Measurements from ENCODE around the gene EPS8L2.
"Not testable (repeated sequence)": the region's sequence is repeated elsewhere in the genome, so short reads cannot be mapped to it uniquely, and the experiment has no call there.

Gene EPS8L2

GRCh38 chr11:729492-730074 lies 23.6 kb downstream of the EPS8L2 start:
- TF ChIP-seq CTCF (IDR thresholded peaks at IDR 0.05; ENCODE audit: control insufficient read depth, insufficient read depth, low read depth, low read length, missing control alignments), result no peak
- no peak overlapping the region for H3K4me3 ChIP-seq (ENCODE audit: control insufficient read depth, low read depth, low read length)
- DNase-seq (ENCODE audit: low read depth), result no peak

GRCh38 chr11:733072-733471 lies 27.0 kb downstream of the EPS8L2 start:
- no peak for DNase-seq (ENCODE audit: low read depth)
- H3K4me3 ChIP-seq (ENCODE audit: control insufficient read depth, low read depth, low read length), result no peak overlapping the region
- TF ChIP-seq CTCF (IDR thresholded peaks at IDR 0.05; ENCODE audit: control insufficient read depth, insufficient read depth, low read depth, low read length, missing control alignments), result no peak

GRCh38 chr11:734541-734940 lies 28.5 kb downstream of the EPS8L2 start:
- H3K4me3 ChIP-seq (ENCODE audit: control insufficient read depth, low read depth, low read length); DNase-seq (ENCODE audit: low read depth): not testable (repeated sequence)

- no peak overlapping the region for H3K4me3 ChIP-seq (ENCODE audit: control insufficient read depth, low read depth, low read length)
- TF ChIP-seq CTCF (IDR thresholded peaks at IDR 0.05; ENCODE audit: control insufficient read depth, insufficient read depth, low read depth, low read length, missing control alignments), result no peak
- DNase-seq (ENCODE audit: low read depth), result no peak
Observed at GRCh38 chr11:737366-737765, 31.3 kb downstream of the EPS8L2 start.

- not testable (repeated sequence) for DNase-seq (ENCODE audit: low read depth); H3K4me3 ChIP-seq (ENCODE audit: control insufficient read depth, low read depth, low read length)
Observed at GRCh38 chr11:737899-738298, 31.9 kb downstream of the EPS8L2 start.

- no peak for DNase-seq (ENCODE audit: low read depth)
- no peak overlapping the region for H3K4me3 ChIP-seq (ENCODE audit: control insufficient read depth, low read depth, low read length)
- TF ChIP-seq CTCF (IDR thresholded peaks at IDR 0.05; ENCODE audit: control insufficient read depth, insufficient read depth, low read depth, low read length, missing control alignments), result no peak
Observed at GRCh38 chr11:742156-742546, 36.1 kb downstream of the EPS8L2 start.

- no peak for DNase-seq (ENCODE audit: low read depth)
- H3K4me3 ChIP-seq (ENCODE audit: control insufficient read depth, low read depth, low read length), result no peak overlapping the region
- no peak for TF ChIP-seq CTCF (IDR thresholded peaks at IDR 0.05; ENCODE audit: control insufficient read depth, insufficient read depth, low read depth, low read length, missing control alignments)
Observed at GRCh38 chr11:742571-743201, 36.7 kb downstream of the EPS8L2 start.

GRCh38 chr11:745428-745827 lies 39.4 kb downstream of the EPS8L2 start:
- no peak for DNase-seq (ENCODE audit: low read depth)
- TF ChIP-seq CTCF (IDR thresholded peaks at IDR 0.05; ENCODE audit: control insufficient read depth, insufficient read depth, low read depth, low read length, missing control alignments), result no peak
- no peak overlapping the region for H3K4me3 ChIP-seq (ENCODE audit: control insufficient read depth, low read depth, low read length)
